HG02870 (cell line): ENCODE results near the gene NIPAL3.
"Not testable (repeated sequence)": the region's sequence is repeated elsewhere in the genome, so short reads cannot be mapped to it uniquely, and the experiment has no call there.

Experiments
- ATAC-seq: cut with Tn5 transposase; IDR thresholded peaks from one replicate; pipeline ENCODE4 v1.9.1; 2021; ENCODE audit warnings: mild to moderate bottlenecking, moderate library complexity; ENCODE audit not compliant: unreplicated experiment

The NIPAL3 gene

GRCh38 chr1:24454673-24455072, 39.1 kb downstream of the NIPAL3 start:
- no peak for ATAC-seq

- ATAC-seq, result no peak
These were observed 39.7 kb downstream of the NIPAL3 start for GRCh38 chr1:24455272-24455671.

- no peak for ATAC-seq
These were observed 42.3 kb downstream of the NIPAL3 start for GRCh38 chr1:24457866-24458265.

- no peak for ATAC-seq
These were observed 44.1 kb downstream of the NIPAL3 start for GRCh38 chr1:24459551-24460266.

GRCh38 chr1:24462128-24462527, 46.5 kb downstream of the NIPAL3 start:
- ATAC-seq, result not testable (repeated sequence)

- ATAC-seq, result no peak
These were observed 48.5 kb downstream of the NIPAL3 start for GRCh38 chr1:24463776-24464735.

GRCh38 chr1:24465099-24465498, 49.5 kb downstream of the NIPAL3 start:
- no peak for ATAC-seq

GRCh38 chr1:24465638-24466037, 50.0 kb downstream of the NIPAL3 start:
- ATAC-seq, result no peak

- no peak for ATAC-seq
These were observed 53.2 kb downstream of the NIPAL3 start for GRCh38 chr1:24468685-24469316.

- no peak for ATAC-seq
These were observed 55.0 kb downstream of the NIPAL3 start for GRCh38 chr1:24470592-24470991.

GRCh38 chr1:24472527-24473251, 57.1 kb downstream of the NIPAL3 start:
- ATAC-seq, result no peak

GRCh38 chr1:24474193-24474592, 58.6 kb downstream of the NIPAL3 start:
- ATAC-seq, result no peak

- ATAC-seq, result no peak
These were observed 60.1 kb downstream of the NIPAL3 start for GRCh38 chr1:24475700-24476099.

GRCh38 chr1:24476571-24476970, 61.0 kb downstream of the NIPAL3 start:
- ATAC-seq, result no peak

- ATAC-seq, result no peak
These were observed 61.7 kb downstream of the NIPAL3 start for GRCh38 chr1:24477309-24477708.

GRCh38 chr1:24481101-24481500, 65.5 kb downstream of the NIPAL3 start:
- peak; percentile 75 for ATAC-seq

- ATAC-seq, result no peak
These were observed 66.4 kb downstream of the NIPAL3 start for GRCh38 chr1:24481843-24482610.

GRCh38 chr1:24483441-24483840, 67.8 kb downstream of the NIPAL3 start:
- no peak for ATAC-seq

- ATAC-seq, result no peak
These were observed 68.6 kb downstream of the NIPAL3 start for GRCh38 chr1:24484199-24484598.
